ENCODE results near the gene NAGK. TPM values are rescaled to one million over a fixed set of nuclear protein-coding genes. Genes with fewer than 3 reads are reported as not detected.

The NAGK gene
- total and polyA plus RNA-seq, 2 of the 8 experiments (the other 6 are each of a cell fraction or from before 2014, with no cell fraction given): 57.9 to 59.9 TPM

DNA sequence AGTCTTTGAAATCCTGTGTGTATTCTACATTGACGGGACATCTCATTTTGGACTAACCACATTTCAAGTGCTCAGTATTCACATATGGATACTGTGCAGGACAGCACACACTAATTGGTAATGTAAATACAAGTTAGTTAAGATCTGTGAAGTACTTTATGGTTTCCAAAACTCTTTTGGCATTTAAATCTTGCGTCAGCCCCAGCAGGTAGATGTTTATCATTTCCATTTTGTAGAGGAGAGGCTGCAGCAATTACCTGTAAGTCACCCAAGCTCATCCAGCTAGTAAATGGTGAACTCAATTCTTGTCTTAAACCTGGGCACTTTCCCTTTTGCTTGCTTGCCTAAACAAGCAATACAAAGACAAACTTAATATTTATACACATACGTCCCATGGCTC, 1.6 kb upstream of the NAGK start:
- Histone ChIP-seq H3K27ac (ENCODE audit: low read depth, low read length) (no peak overlapping the region), H3K4ac (replicated peaks; ENCODE audit: insufficient read length, low read depth, low read length) (no peak overlapping the region), H2AFZ (ENCODE audit: low read length) (no peak overlapping the region), H2AK5ac (ENCODE audit: low read depth, low read length) (no peak overlapping the region), H2BK5ac (ENCODE audit: low read depth, low read length) (no peak overlapping the region), H3K14ac (ENCODE audit: insufficient read length) (no peak overlapping the region), H4K5ac (ENCODE audit: insufficient read length, low read depth, low read length) (no peak overlapping the region), H4K91ac (replicated peaks; ENCODE audit: insufficient read length, low read length) (no peak overlapping the region), H3K9ac (replicated peaks in 1 of 4; ENCODE audit: extremely low read depth in 1 of 4, low read depth in 3 of 4, low read length in 3 of 4) (no peak overlapping the region), H3K23me2 (ENCODE audit: low read depth, low read length) (peaks cover 13% of the 10 kb centered on the region), H2BK120ac (replicated peaks; ENCODE audit: low read depth, low read length) (no peak overlapping the region), H3K9me3 (ENCODE audit: insufficient read depth in 2 of 2, low read depth in 1 of 2, low read length in 1 of 2) (no peaks in the 10 kb centered on the region), H3K23ac (ENCODE audit: insufficient read length) (no peak overlapping the region), H3K4me2 (ENCODE audit: insufficient read depth in 1 of 2, low read depth in 2 of 2, low read length in 2 of 2) (peak overlapping the region in 1 of 2 experiments; percentile 88; a peak in 1 of 4 replicates), H3K56ac (replicated peaks; ENCODE audit: insufficient read length, low read depth, low read length) (no peak overlapping the region), H3K4me3 (ENCODE audit: extremely low read depth in 1 of 4, insufficient read depth in 2 of 4, low read depth in 3 of 4, low read length in 4 of 4) (peak overlapping the region in 1 of 4 experiments; percentile 74; a peak in 1 of 8 replicates), H2BK20ac (ENCODE audit: low read length) (no peak overlapping the region), H2BK15ac (ENCODE audit: low read length) (no peak overlapping the region), H3K27me3 (replicated peaks in 1 of 4; ENCODE audit: control insufficient read depth in 3 of 4, extremely low read depth in 1 of 4, insufficient read depth in 3 of 4, low read length in 3 of 4) (no peaks in the 10 kb centered on the region; a peak in 1 of 7 replicates), H4K8ac (ENCODE audit: extremely low read depth, insufficient read depth, low read length) (no peak overlapping the region), H4K20me1 (replicated peaks in 1 of 2; ENCODE audit: control insufficient read depth in 1 of 2, insufficient read depth in 2 of 2, low read length in 2 of 2) (no peaks in the 10 kb centered on the region), H3K36me3 (ENCODE audit: control insufficient read depth in 2 of 4, insufficient read depth in 4 of 4, low read length in 3 of 4) (no peaks in the 10 kb centered on the region), H3K79me2 (ENCODE audit: control insufficient read depth in 1 of 2, insufficient read depth in 2 of 2, low read length in 2 of 2) (peaks cover 3 to 22% of the 10 kb centered on the region in 2 experiments; a peak in 3 of 4 replicates), H3K18ac (ENCODE audit: extremely low read depth, low read length) (no peak overlapping the region), H3K4me1 (replicated peaks in 1 of 4; ENCODE audit: control insufficient read depth in 3 of 4, insufficient read depth in 4 of 4, low read length in 3 of 4) (peaks cover 0 to 6% (median 1%) of the 10 kb centered on the region in 4 experiments; a peak in 4 of 7 replicates), H2BK12ac (ENCODE audit: low read depth, low read length) (no peak overlapping the region), H3K79me1 (ENCODE audit: low read depth, low read length) (no peaks in the 10 kb centered on the region; the same call in 1 of the 2 replicates)
- ChIA-PET POLR2A (ENCODE audit: partially characterized antibody) (interaction anchor here (2.3 kb wide), 1 partner anchor 63 kb away, joined by 10 read pairs; the partner anchor contains the start of genes MCEE and MPHOSPH10), CTCF (ENCODE audit: partially characterized antibody) (interaction anchor here (1.4 to 7.7 kb wide), 2 partner anchors 33 to 64 kb away, joined by 6 to 100 read pairs; partner anchors contain the start of genes MCEE and MPHOSPH10)
- DNase-seq (ENCODE audit: low read depth in 1 of 2, low spot score in 2 of 2) (no peak), FAIRE-seq (no peak)
- TF ChIP-seq YY1 (IDR thresholded peaks at IDR 0.05; ENCODE audit: low read depth, low read length): no peak
- 92% methylated on average over 3 of the region's 3 CpGs; no CpG with 5 or more reads in 1 of the 2 experiments for WGBS, 2 experiments (ENCODE audit: extremely low coverage in 1 of 2, insufficient coverage in 1 of 2, insufficient read length in 1 of 2, insufficient replicate concordance in 2 of 2, low coverage in 1 of 2, low lambda C conversion rate in 2 of 2, missing lambda C conversion rate in 1 of 2)

All from H1 (cell line).